Neural cell (in vitro differentiated cells): ENCODE results near the gene DBNDD1. TPM values are rescaled to one million over a fixed set of nuclear protein-coding genes. Genes with fewer than 3 reads are reported as not detected.

Experiments
- H2AFZ ChIP-seq: fragments of 200-600, 300-800 bp; sonication (generic), shearing (Covaris generic); 2 replicates; pipeline ENCODE4 v1.6.0; 2014; ENCODE audit warnings: low read depth, mild to moderate bottlenecking, antibody characterized with exemption, low read length, moderate library complexity
- H3F3A ChIP-seq: fragments of 200-600 bp; shearing (Covaris generic); 2 replicates; pipeline ENCODE4 v1.6.1; 2016; ENCODE audit warnings: mild to moderate bottlenecking, moderate library complexity, mixed read lengths, antibody characterized with exemption, low read length; ENCODE audit not compliant: insufficient read depth, poor library complexity, severe bottlenecking
- H3K27ac ChIP-seq: fragments of 200-600, 300-800 bp; sonication (generic), shearing (Covaris generic); 2 replicates; pipeline ENCODE4 v1.5.1; 2014; ENCODE audit warnings: mild to moderate bottlenecking, low read length, moderate library complexity
- H3K27me3 ChIP-seq: fragments of 300-800, 200-600 bp; sonication (generic), shearing (Covaris generic); 2 replicates; pipeline ENCODE4 v1.6.0; 2014; ENCODE audit warnings: mild to moderate bottlenecking, low read depth, low read length, moderate library complexity; ENCODE audit not compliant: insufficient read depth
- H3K36me3 ChIP-seq: fragments of 300-800, 200-600 bp; sonication (generic), shearing (Covaris generic); 2 replicates; pipeline ENCODE4 v1.5.1; 2014; ENCODE audit warnings: mild to moderate bottlenecking, antibody characterized with exemption, low read length, moderate library complexity; ENCODE audit not compliant: insufficient read depth
- H3K4me2 ChIP-seq: fragments of 300-800, 200-600 bp; sonication (generic), shearing (Covaris generic); 2 replicates; pipeline ENCODE4 v1.6.0; 2014; ENCODE audit warnings: mild to moderate bottlenecking, low read length
- H3K4me3 ChIP-seq: fragments of 300-800, 200-600 bp; sonication (generic), shearing (Covaris generic); 2 replicates; pipeline ENCODE4 v1.5.1; 2014; ENCODE audit warnings: mild to moderate bottlenecking, low read length, moderate library complexity
- H3K79me2 ChIP-seq: fragments of 200-600 bp; shearing (Covaris generic); replicated peaks from 2 replicates; pipeline ENCODE4 v1.6.0; 2014; ENCODE audit warnings: mild to moderate bottlenecking, low read length, moderate library complexity; ENCODE audit not compliant: insufficient read depth
- H3K9ac ChIP-seq: fragments of 300-800, 200-600 bp; sonication (generic), shearing (Covaris generic); 2 replicates; pipeline ENCODE4 v1.6.1; 2016; ENCODE audit warnings: mild to moderate bottlenecking, low read length, mixed read lengths
- H3K9me2 ChIP-seq: fragments of 200-600 bp; shearing (Covaris generic); 2 replicates; pipeline ENCODE4 v1.6.1; 2016; ENCODE audit warnings: mild to moderate bottlenecking, low read length, mixed read lengths; ENCODE audit not compliant: insufficient read depth
- H3K9me3 ChIP-seq: fragments of 200-600, 300-800 bp; sonication (generic), shearing (Covaris generic); 2 replicates; pipeline ENCODE4 v1.6.1; 2016; ENCODE audit warnings: mild to moderate bottlenecking, mixed run types, low read length, moderate library complexity, mixed read lengths
- H4K20me1 ChIP-seq: fragments of 200-600 bp; shearing (Covaris generic); 2 replicates; pipeline ENCODE4 v1.6.1; 2016; ENCODE audit warnings: mild to moderate bottlenecking, mixed run types; ENCODE audit not compliant: insufficient read depth
- CTCF ChIP-seq: fragments of 450-650 bp; IDR thresholded peaks from 2 replicates; pipeline ENCODE4 v1.5.1; 2014; ENCODE audit warnings: antibody characterized with exemption, mild to moderate bottlenecking, moderate library complexity; ENCODE audit not compliant: poor library complexity, severe bottlenecking
- EP300 ChIP-seq: fragments of 450-650 bp; conservative IDR thresholded peaks from 2 replicates; pipeline ENCODE4 v1.6.1; 2014; ENCODE audit warnings: antibody characterized with exemption, mild to moderate bottlenecking, moderate library complexity; ENCODE audit not compliant: poor library complexity, severe bottlenecking
- EZH2 ChIP-seq: fragments of 200-600, 300-800 bp; shearing (Covaris generic), sonication (generic); IDR thresholded peaks from 2 replicates; pipeline ENCODE4 v1.6.1; 2014; ENCODE audit warnings: antibody characterized with exemption, low read length, borderline replicate concordance, mild to moderate bottlenecking; ENCODE audit not compliant: insufficient read depth, poor library complexity, severe bottlenecking
- MXI1 ChIP-seq: fragments of 450-650 bp; conservative IDR thresholded peaks from 2 replicates; pipeline ENCODE4 v1.6.1; 2014; ENCODE audit warnings: antibody characterized with exemption, mild to moderate bottlenecking; ENCODE audit not compliant: poor library complexity, severe bottlenecking
- POLR2AphosphoS5 ChIP-seq: IDR thresholded peaks from 2 replicates; pipeline ENCODE4 v1.6.1; 2012
- RAD21 ChIP-seq: fragments of 450-650 bp; conservative IDR thresholded peaks from 2 replicates; pipeline ENCODE4 v1.6.1; 2014; ENCODE audit warnings: antibody characterized with exemption, mild to moderate bottlenecking, moderate library complexity
- REST ChIP-seq: IDR thresholded peaks from 2 replicates; pipeline ENCODE4 v1.6.1; 2012; ENCODE audit warnings: borderline replicate concordance
- SMC3 ChIP-seq: fragments of 450-650 bp; conservative IDR thresholded peaks from 2 replicates; pipeline ENCODE4 v1.6.1; 2014; ENCODE audit warnings: antibody characterized with exemption, mild to moderate bottlenecking, moderate library complexity; ENCODE audit not compliant: poor library complexity
- TAF1 ChIP-seq: IDR thresholded peaks from 2 replicates; pipeline ENCODE4 v1.6.1; 2012; ENCODE audit warnings: low read depth
- polyA plus RNA-seq: library from polyadenylated mRNA; depleted of rRNA; stranded (reverse); fragments of >200 nt; gene quantifications from 2 replicates; pipeline ENCODE4 v1.2.3, GENCODE V29; 2014

DBNDD1 gene
- polyA plus RNA-seq, 1 donor from 2014 or later: 15.4 TPM

- no peaks in the 10 kb centered on the region for H3K9me2 ChIP-seq
- no peak overlapping the region for H3K27ac ChIP-seq
- H3K27me3 ChIP-seq: no peaks in the 10 kb centered on the region
- H3K4me3 ChIP-seq: no peak overlapping the region
- no peaks in the 10 kb centered on the region for H3K9me3 ChIP-seq
- H3K36me3 ChIP-seq: no peaks in the 10 kb centered on the region
- no peak overlapping the region for H3K9ac ChIP-seq
- no peaks in the 10 kb centered on the region for H3K79me2 ChIP-seq
- no peaks in the 10 kb centered on the region for H4K20me1 ChIP-seq
- no peak overlapping the region for H3K4me2 ChIP-seq
- no peak overlapping the region for H2AFZ ChIP-seq
- H3F3A ChIP-seq: no peaks in the 10 kb centered on the region
- TF ChIP-seq EP300 (no peak), REST (no peak), TAF1 (no peak), MXI1 (no peak), RAD21 (no peak), EZH2 (no peak)
These were observed 62.0 kb downstream of the DBNDD1 start for GRCh38 chr16:89957216-89957785.

- no peaks in the 10 kb centered on the region for H3K36me3 ChIP-seq
- TF ChIP-seq REST (no peak), POLR2AphosphoS5 (no peak), EP300 (no peak), MXI1 (no peak), TAF1 (no peak), SMC3 (no peak), CTCF (no peak), EZH2 (no peak), RAD21 (no peak)
These were observed 62.6 kb downstream of the DBNDD1 start for GRCh38 chr16:89956505-89957215.

More at GRCh38 chr16:89956505-89957215, 62.6 kb downstream of the DBNDD1 start:
- Histone ChIP-seq H3K9me3 (no peaks in the 10 kb centered on the region), H3K27me3 (no peaks in the 10 kb centered on the region), H3K9ac (no peak overlapping the region), H3K27ac (no peak overlapping the region), H3K4me2 (no peak overlapping the region), H4K20me1 (no peaks in the 10 kb centered on the region), H3K9me2 (no peaks in the 10 kb centered on the region), H3K79me2 (no peaks in the 10 kb centered on the region), H3K4me3 (no peak overlapping the region), H3F3A (no peaks in the 10 kb centered on the region), H2AFZ (no peak overlapping the region)
